HG03159 (cell line): ENCODE results near the gene ARHGEF40.

ENCODE experiments used
- ATAC-seq: cut with Tn5 transposase; IDR thresholded peaks from one replicate; pipeline ENCODE4 v1.9.1; 2021; ENCODE audit warnings: mild to moderate bottlenecking, moderate library complexity; ENCODE audit not compliant: unreplicated experiment

ARHGEF40 gene

DNA sequence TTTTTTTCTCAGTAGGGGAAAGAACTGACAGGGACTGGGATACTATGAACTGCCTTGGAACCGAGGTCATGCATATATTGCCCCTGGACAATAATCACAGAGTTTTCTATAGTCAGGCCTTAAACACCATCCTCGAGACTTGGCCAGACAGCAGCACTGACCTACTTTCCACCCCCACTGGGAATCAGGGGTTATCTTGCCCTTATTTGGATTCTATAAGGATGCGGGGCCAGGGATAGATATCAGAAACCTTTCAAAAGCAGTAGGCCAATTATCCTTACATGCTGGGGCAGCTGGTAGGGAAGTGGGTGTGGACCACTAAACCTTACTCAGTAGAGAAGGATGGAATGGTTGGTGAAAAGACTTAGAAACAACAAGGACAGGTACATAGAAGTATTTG lies 26.3 kb downstream of the ARHGEF40 start:
- no peak for ATAC-seq

DNA sequence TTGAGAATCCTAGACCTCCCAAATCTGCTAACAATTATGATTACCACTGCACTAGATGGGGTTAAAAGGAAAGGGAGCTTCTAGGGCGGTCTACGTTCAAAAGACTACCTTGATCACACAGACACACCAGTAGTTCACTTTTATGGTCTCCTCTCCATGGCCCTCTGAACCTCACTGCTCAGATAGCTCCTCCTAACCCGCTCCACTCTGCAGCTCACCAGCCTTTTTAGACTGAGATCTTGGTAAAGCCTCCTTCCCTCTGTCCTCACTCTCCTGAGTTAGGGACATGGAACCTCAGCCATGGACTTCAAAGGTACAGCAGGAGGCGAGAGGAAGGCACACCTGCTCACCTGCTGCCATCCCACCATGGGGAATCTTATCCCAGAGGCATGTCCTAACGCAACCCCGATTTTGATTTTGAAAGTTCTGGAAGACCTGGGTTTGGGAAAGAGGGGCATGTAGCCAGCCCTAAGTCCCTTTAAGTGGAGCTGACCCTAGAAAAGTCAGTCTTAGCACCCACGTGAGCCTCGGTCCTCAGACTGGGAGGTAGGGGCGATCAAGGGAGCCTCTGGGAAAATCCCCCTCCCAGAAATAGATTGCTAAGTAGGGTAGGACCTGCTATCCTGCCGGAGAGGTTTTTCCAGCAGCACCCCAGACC lies 27.0 kb downstream of the ARHGEF40 start:
- ATAC-seq: no peak

DNA sequence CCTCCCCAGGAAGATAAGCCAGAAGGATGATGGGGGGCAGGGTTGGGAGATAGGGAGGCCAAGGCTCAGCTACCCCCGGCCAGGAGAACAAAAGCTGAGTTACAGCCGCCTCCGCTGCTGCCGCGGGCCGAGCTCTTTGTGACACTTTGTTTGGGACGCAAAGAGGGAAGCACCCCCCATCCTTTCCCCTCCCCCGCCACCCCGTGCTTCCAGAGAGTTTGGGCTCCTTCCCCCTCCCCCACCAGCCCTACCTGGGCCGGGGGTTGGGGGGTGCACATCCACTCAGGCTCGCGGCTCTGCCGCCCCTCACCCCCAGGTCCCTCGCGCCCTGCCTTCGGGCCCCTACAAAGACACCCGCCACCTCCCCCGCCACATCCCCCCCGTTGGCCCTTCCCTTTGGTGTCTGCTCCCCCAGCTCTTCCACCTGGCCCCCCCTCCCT lies 27.6 kb downstream of the ARHGEF40 start:
- no peak for ATAC-seq

DNA sequence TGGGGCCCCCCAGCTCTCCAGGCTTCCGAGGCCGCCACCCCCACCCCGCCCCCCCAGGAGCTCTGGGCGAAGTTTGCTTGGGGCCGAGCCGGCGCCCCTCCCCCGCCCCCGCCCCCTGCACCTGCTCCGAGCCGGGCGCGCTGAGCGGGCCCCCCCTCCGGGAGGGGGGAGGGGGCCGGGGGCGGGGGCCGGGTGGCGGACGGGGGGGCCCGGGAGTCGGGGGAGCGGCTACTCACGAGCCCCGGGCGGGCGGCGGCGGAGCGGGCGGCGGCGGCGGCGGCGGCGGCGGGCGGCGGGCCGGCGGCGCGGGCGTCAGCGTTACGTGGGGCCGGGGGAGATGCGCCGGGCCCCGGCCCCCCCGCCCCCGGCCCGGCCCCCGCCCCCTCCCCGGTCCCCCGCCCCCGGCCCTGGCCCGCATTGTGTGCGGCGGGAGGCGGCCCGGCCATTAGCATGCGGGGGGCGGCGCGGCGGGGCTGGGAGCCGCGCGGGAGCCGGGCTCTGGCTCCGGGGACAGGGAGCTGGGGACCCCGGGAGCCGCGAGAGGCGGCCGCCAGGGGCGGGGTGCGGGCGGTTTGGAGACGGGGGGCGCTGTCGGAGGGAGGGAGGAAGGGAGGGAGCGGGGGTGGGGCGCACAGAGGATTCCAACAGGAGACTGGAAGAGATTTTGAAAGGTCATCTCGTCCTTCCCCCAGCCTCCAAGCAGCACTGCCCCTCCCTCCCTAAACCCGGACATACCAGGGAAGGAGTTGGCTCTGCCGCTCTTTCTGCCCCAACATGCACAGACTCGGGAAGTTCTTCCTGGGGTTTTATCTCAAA lies 28.2 kb downstream of the ARHGEF40 start, which contains the start of gene ZNF219:
Gene ZNF219 (minus strand): TSS at position 580 of the 816 bp plus-strand sequence. CDS start 5,064 bp downstream, outside the sequence.
- ATAC-seq: no peak

DNA sequence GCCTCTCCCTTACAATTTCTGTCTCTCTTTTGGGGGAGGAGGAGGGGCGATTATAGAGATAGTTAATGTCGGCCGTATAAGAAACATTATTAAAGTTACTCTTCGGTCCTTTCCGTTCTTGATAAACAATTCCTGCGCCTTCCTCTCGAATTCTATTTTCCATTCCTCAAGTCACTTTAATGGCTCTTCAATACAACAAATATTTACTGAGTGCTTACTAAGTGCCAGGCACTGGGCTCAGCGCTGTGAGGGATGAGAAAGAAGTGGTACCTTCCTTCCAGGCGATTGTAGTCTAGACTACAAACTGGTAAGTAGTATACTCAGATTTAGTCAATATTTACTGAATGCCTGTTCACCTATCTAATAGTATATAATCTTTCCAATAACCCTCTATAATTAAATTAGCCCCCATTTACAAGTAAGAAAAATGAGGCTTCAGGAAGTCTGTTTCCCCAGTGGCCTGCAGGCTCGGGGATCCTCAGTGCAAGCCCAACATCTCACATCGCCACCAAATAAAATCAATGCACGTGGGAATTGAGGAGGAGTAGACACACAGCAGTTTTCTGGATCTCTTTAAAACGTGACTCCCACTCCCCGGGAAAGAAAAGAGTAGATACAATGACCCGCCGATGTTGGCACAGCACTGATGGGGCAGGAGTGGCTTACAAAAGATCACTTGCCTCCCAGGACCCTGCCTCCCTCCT lies 28.9 kb downstream of the ARHGEF40 start:
- ATAC-seq: no peak

DNA sequence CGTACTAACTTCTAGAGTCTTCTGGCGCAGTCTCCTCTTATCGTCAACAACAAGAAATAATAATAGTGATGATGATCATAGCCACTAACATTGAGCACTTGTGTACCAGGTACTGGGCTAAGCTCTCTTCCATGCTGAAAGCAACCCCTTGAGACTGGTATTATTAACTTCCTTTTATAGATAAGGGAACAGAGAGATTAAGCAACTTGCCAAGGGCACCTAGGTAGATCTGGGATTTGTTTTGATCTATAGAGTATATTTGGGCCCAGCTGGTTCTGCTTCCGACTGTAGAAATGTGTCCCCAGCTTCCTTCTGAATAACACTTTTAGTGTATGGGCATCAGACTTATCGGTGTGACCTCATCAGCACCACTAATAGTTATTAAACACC lies 29.5 kb downstream of the ARHGEF40 start:
- ATAC-seq: no peak

DNA sequence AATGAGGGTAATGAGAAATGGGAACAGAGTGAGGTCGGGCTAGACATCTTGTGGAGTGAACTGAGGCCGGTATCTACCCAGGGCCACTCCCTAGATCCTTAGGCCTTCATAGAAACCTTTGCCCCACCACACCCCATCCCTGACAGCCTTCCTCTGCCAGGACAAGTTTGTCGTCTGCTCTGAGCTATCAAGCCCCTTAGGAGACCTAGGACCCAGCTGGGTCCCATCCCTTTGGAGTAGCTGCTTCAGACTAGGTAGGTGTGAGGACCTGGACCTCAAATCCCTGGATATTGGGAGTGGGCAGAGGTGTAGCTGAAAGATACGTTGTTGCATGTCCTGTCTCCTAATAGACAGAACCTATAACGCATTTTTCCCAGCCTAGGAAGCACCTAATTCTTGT lies 30.8 kb downstream of the ARHGEF40 start, which contains the start of gene TMEM253:
Gene TMEM253 (plus strand): TSS at position 136 of the 400 bp plus-strand sequence. CDS start 278 bp downstream, outside the sequence.
- ATAC-seq: no peak

DNA sequence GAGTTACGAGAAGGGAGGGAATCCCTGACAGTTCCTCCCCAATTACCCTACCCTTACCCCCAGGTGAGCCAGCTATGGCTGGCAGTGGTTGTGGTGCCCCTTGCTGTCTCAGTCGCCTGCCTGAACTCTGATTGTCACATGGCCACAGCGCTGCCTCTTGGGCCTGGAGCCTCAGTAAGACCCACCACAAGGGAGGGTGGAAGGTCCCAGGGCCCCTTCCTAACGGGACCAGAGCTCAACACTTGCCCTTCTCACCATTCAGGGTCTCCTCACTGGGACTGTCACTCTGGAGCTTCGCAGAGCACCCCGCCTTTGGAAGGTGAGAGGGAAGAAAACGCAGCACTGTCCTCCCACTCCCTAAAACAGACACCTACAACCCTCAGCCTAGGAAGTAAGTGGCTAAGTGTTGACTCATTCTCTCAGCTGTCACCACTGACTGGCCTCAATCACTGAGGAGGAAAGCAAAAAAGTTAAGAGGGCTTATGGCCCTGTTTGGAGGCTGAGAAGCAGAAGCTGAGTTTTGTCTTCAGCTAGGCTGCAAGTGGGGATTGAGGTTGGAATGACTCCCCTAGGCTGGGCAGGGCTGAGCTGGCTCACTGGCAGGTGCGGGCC lies 31.8 kb downstream of the ARHGEF40 start:
- ATAC-seq: no peak

DNA sequence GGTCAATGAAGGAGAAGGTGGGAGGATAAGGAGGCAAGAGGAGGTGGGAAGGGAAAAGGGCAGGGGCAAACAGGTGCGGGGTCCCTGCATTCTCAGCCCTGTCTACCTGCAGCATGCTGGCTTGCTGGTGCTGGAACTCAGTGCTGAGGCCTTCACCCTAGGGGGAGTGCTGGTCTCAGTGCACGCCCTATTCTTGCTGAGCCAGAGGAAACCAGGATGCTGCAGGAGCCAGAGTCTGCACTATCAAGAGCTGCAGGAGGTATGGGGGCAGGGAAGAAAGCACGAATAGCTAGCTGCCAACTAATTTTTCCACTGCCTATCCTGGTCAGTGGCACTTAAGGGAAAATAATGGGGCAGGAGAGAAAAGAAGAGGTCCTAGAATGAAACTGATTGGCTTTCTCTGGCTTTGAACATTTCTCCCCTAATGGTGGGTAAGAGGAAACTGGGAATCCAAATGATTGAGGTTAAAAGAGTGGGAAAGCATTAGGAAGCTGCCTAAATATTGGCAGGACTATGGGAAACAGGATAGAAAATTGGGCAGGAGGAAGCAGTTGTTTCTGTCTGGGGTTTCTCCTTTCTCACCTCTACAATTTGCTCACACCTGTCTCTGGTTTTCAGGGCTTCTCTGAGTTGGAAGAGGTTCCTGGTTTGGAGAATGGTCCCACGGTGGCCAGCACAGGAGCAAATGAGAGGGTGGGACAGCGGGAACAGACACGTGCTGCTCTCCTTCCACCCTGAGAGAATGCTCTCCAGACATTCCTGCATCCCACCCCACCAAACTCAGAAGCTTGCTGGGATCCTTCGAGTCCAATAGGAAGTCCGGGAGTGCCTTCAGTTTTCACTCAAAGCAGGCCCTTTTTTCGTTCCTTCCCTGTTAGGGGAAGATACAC lies 32.7 kb downstream of the ARHGEF40 start:
- no peak for ATAC-seq

DNA sequence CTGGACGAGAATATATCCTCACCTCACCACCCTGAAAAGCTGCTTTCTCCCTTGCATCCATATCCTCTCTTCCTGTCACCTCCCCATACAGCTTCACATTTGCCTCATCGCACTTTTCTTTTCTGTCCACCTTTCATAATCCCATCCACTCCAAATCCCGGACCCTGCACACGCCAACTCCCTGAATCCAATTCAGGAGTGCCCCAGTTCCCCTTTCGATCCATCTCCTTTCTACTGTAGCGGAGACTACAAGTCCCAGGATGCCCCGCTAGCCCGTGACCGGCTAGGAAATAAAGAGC lies 33.3 kb downstream of the ARHGEF40 start:
- no peak for ATAC-seq

DNA sequence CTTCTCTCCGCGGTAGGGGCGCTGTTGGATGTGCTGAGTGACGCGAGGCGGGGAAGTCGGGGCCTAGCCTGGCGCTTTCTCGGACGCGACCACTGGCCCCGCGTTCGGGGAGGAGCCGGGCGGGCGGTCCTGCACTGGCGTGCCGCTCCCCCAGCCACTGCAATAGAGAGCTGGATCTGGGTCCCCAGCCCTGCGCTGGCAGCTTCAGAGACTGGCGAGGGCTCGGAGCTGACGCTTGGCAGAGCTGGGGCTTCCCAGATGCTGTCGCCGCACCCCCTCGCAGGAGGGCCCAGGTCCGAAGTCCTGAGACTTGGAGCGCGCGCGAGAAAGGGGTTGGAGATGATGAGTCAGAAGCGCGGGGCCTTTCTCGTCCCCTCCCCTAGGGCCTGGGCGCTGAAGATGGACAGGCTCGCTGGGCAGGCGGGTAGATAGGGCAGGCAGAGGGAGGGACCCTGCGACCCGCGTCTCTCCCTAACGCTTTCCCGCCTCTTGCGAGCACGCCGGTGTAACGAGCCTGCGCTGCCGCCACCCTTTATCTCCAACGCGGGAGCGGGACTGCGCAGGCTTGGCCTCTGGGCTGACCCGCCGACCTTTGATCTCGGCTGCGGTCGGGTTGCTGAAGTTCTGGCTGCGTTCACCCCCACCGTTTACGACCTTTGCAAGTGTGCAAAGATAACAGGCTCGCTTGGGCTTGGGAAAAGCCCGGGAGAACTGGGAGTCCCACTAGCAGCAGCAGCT lies 33.8 kb downstream of the ARHGEF40 start:
- ATAC-seq: peak; percentile 92

DNA sequence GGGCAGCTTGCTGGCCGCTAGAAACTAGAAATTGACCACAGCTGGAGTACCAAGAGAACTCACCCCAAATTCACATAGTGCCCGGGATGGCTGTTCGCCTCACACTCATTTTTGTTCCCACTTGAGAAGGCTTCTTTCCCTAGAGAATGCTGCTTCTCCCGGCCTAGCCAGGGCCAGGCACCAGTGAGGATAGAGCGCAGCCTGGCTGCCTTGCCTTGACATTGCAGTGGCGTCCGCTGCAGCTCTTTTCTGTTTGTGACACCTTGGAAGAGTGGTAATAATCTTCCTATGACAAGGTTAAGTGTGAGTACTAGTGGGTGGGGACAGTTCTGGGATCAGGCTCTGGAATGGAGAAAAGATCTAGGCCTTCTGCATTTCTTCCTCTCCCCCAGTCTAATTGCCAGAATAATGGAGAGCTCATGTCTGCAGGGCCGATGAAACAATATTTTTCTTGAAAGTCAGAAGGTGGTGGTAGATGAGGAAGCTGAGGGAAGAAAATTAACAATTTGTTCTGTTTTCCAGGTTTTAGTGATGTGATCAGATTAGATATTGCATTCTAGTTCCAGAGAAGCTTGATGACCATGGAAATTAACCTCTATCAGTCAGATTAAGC lies 34.5 kb downstream of the ARHGEF40 start:
- peak; percentile 33 for ATAC-seq

DNA sequence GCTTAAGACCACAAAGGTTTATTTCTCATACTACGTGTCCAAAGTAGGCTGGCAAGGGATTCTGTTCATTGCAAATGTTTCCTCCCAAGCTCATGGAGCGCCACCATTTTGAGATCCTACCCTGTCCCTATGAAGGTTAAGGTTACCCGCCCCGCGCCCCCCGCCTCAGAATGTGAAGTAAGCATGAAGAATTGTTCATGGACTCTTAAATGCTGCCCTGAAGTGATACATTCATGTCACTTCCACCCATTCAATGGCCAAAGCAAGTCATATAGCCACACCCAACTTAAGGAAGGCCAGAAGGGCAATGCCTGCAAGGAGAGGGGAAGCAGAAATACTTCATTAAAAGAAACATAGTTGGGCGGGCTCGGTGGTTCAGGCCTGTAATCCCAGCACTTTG lies 35.0 kb downstream of the ARHGEF40 start:
- no peak for ATAC-seq

DNA sequence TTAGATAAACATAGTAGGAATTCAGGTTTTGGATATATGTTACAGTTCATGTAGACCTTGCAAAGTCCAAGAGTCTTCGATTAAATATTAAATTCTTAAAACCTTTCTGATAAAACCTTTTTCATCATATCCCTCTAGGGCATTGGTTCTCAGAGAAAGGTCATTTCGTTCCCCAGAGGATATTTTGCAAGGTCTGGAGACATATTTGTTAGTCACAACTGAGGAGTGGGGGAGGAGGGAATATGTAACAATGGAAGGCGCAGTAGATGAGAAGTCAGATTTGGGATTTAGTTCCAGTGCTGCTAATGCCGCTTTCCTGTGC lies 36.0 kb downstream of the ARHGEF40 start:
- ATAC-seq: no peak

DNA sequence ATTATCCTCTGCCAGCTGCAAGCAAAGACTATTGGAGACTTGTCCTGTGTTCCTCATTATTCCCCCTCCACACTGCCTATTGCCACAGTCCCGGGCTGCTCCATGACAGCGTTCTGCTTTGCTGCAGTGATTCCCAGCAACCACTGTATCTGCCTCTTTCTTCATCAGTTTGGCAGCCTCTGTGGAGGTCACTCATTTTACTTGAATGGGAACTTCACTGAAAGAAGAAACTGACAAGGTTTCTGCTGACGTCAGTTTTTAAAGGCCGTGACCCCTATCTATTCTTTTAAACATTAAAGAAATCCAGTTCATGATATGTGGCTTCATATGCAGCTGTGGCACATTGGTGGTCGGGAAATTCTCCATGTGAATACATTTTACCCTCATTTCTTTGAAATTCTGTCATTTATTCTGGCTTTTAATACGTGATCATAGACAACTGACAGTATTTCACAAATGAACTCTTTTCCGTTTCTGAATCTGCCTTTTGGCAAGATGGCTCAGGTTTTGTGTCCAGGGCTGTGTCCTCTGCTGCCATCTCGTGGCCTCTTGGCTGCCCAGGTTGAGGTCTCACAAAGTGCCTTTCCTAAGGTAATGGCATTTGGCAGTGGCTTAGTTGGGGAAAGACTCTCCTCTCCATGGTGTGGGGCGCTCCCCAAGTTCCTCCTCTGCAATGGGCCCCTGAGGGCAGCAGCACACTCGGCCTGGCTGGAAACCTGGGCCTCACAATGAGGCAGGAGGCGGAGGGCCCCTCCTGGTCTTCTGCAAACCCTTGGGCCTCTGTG lies 36.6 kb downstream of the ARHGEF40 start:
- no peak for ATAC-seq

DNA sequence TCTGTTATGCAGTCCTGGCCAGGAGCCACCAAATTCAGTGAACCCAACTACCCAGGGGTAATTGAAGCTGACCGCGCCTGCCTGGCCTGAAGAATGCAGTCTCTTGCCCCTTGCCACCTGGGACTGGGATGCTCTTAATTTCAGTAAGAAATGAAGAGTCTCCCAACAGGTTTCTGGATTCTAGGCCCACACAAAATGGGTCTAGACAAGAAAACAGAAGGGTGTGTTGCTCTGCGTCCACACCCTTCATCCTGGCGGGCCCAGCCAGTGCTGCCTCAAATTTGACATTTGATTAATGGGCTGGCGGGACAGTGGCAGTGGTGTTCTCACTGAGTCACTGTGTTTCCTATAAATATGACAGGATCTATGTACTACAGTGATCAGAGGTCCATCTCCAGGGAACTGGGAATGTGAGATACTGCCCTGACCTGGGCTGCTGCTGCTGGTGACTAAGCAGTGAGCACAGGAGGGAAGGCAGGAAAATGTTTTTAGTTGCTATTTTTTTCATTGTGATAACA lies 37.2 kb downstream of the ARHGEF40 start:
- ATAC-seq: no peak

DNA sequence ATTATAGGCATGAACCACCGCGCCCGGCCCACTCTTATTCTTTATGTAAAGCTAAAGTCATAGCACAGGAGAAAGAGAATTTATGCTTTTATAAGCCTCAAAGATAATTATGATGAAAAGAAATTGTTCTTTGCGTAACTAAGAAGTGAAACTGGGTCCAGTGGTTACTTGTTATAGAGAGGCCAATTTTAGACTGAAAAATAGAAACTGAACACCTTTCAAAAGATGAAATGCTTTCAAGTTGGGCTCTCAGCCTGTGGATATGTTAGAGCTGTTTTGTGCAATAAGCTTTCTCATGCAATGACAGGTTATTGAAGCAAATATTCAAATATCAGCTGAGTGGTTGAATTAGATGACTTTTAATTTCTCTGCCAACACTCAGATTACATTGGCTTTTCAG lies 38.7 kb downstream of the ARHGEF40 start:
- no peak for ATAC-seq

DNA sequence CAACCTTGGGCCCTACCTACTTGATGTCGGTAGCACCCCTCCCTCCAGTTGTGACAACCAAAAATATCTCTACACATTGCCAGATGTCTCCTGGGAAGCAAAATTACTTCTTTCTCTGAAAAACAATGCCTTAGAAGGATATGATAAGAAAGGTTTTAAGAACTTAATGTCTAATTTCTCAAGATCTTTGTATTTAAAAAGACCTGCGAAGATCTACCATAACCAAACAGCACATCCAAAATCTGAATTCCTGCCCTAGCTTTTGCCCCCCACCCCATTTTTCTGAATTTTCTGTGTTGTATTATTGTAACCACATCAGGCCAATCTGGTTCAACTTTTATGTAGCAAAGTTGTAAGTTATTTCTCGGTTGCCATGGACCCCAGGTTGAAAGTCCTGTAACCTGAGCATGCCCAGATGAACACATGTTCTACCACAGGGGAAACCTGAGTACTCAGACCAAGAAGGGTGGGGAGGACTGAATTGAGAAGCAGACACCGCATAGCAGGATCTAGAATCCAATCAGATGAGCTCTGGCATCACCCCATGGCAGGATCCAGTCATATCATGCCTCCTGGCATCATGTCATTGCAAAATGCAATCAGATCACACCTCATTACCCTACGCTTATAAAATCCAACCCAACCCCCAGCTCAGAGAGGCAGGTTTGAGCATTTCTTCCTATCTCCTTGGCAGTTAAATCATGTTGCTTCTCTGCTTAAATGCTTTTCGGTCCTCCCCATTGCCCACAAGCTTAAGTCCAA lies 39.5 kb downstream of the ARHGEF40 start:
- peak; percentile 67 for ATAC-seq
